Activated CD8-positive, alpha-beta memory T cell treated with anti-CD3 and anti-CD28 coated beads, Interleukin-2, amount 50 U/mL, for 24 hours (primary cell): Measurements from ENCODE around the gene ELOVL2.
"Not testable (repeated sequence)": the region's sequence is repeated elsewhere in the genome, so short reads cannot be mapped to it uniquely, and the experiment has no call there.

Experiments
- DNase-seq: peaks from one replicate; pipeline ENCODE4 v3.0.0-alpha.2; 2020; ENCODE audit errors: extremely low read depth

ELOVL2 gene

DNA sequence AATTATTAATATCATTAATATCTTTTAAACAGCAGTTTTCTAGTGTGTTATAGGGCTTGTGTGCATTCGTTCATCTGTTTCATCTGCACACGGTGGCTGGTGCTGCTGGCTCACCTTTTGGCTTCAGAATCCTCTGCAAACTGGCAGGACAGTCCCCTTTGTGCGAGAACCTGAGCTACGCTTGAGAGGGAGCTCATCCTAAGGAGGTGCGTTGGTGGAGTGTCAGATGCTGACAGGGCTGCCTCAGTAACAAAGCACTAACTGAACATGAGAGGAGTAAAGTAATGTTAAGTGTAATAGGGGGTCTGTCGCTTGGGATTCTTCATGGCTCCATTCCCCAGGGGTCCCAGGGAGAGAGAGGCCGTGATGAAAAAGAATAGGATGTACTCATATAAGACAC lies 22.4 kb downstream of the ELOVL2 start:
- DNase-seq = no peak

DNA sequence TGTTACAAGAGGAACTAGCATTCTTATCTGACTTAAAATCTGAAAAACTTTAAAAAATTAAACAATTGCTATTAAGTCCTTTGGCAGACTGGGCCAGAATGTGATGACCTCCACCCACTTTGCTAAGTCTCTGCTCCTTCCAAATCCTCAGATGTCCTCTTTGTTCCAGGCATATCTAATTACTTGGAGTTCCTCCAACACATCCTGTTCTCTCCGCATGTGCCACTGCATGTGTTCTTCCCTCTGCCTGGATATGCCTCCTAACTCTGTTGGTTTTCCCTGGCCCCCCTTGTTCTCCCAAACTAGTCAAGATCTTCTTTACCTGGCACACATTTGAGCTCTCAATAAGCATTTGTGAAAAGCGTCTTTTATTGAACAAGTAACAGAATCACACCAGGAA lies 23.1 kb downstream of the ELOVL2 start:
- DNase-seq = no peak

DNA sequence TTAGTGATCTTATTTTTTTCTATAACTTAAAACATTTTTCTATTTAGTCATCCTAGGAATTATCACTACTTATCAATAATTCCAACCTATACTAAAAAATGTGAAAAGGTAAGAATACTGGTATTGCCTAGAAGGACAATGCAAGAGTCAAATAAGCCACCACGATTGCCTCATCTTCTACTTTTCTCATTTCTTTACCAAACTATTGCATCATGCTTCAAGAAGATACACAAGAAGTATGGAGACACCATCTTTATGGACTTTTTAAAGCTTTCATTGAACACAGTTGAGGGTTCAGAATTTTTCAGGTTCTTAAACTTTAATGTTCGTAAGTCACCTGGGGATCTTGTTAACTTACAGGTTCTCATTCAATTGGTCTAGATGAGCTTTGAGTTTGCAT lies 25.9 kb downstream of the ELOVL2 start:
- no peak for DNase-seq

DNA sequence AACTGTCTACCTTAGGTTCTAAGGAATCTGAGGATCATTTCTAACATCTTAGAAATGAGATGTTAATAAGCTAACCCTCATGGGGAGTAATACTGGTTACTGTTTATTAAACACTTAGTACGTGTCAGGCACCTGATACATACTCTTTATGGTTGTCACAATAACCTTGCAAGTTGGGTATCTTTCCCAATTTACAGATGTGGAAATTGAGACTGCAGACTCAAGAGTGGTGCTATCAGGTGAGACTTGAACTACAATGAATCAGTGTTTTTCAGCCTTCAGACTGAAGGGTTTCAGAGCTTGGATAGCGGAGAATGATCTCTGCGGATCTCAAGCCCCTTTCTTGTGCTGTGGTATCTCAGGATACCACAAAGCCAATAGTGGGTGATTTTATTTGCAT lies 27.0 kb downstream of the ELOVL2 start:
- DNase-seq = no peak

GRCh38 chr6:11016452-11016851 lies 27.7 kb downstream of the ELOVL2 start:
- no peak for DNase-seq

GRCh38 chr6:11015102-11015501 lies 29.0 kb downstream of the ELOVL2 start:
- no peak for DNase-seq

DNA sequence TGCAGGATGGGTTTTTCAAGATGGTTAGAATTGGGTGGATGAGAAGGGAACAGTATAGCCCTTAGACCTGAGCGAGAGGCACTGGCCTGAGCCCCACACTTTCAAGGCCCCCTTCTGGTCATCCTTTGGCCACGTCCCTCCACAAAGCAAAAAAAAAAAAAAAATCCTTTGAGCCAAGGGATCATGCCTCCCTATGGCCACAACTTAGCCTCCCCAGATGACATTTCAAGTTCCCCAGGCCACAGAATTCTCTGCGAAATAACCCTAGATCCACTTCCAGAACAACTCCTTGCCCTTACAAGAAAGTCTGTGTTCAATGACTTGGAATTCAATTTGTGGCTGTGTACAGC lies 30.4 kb downstream of the ELOVL2 start:
- no peak for DNase-seq

DNA sequence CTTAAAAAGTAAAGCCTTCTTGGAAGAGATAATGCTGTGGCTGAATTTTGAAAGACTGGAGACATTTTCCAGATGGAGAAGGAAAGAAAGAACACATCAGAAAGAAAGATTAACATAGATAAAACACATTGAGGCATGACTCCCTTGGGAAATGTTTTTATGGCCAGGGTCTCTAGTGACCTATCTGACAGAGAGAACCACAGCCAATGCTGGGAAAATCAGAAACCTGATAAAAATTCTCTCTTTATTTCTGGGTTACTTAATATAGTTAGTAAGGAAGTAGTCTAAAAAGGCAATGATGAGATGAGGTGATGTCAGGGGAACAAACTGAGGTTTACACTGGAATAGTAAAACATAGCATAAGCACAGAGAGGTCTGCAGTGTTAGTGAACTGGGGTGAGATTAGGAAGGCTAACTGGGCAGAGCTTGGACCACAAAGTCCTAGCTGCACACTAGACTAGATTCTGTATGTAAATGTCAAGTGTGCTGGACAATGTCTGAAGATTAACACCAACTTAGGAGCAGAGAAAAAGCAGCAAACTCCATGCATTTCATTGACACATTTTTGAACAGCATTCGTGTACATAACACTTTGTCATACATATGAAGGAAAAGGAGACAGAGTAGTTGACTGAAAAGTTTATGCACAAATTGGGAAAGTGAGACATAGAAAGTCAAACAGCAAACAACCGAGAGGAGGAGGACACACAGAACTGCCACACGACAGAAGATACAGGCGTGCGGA lies 31.0 kb downstream of the ELOVL2 start:
- DNase-seq = no peak

- DNase-seq = no peak
Measured at GRCh38 chr6:11012295-11012754, 31.8 kb downstream of the ELOVL2 start.

- no peak for DNase-seq
Measured at GRCh38 chr6:11011787-11012234, 32.3 kb downstream of the ELOVL2 start.

DNA sequence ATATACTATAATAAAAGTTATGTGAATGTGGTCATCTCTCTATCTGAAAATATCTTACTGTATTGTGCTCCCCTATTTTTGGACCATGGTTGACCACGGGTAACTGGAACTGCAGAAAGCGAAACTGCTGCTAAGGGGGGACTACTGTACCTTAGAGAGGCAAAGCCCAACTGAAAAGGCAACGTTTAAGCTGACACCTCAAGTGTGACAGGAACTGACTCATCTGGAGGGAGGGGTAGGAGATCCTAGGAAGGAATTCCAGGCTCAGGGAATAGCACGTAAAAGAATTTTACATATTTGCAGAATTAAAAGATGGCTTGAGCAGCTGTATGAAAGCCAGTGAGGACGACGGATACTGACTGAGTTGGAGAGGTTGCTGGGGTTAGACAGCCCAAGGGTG lies 34.8 kb downstream of the ELOVL2 start:
- DNase-seq = no peak

GRCh38 chr6:11008821-11009220 lies 35.3 kb downstream of the ELOVL2 start:
- DNase-seq = no peak

GRCh38 chr6:11007715-11008608 lies 36.1 kb downstream of the ELOVL2 start:
- no peak for DNase-seq

DNA sequence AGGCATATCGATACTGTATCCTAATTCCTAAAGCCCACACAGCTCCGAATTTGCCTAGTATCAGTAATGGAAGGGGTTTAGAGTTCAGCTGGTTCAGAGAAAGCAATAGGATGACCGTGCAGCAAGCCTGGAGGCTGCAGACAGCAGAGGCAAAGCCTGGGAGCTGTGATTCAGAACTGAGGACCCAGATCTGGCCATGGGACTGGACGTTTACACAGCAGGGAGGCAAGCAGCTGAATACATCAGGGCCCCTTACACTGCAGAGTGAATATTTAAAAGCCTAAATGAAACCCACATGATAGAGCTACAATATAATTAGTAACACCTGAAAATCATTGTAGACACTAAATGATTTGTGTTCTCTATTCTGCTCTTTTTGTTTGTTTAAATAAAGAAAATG lies 38.0 kb downstream of the ELOVL2 start:
- DNase-seq = no peak

DNA sequence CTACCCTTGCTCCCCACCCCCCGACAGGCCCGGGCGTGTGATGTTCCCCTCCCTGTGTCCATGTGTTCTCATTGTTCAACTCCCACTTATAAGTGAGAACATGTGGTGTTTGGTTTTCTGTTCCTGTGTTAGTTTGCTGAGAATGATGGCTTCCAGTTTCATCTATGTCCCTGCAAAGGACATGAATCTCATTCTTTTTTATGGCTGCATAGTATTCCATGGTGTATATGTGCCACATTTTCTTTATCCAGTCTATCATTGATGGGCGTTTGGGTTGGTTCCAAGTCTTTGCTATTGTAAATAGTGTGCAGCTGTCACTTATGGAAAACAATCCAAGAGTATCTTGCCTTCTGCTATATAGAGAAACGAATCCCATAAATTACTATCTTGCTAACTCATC lies 40.8 kb downstream of the ELOVL2 start:
- DNase-seq = not testable (repeated sequence)

GRCh38 chr6:11002176-11002575 lies 41.9 kb downstream of the ELOVL2 start:
- DNase-seq = no peak

- no peak for DNase-seq
Measured at GRCh38 chr6:10999994-11000393, 44.1 kb downstream of the ELOVL2 start.

- DNase-seq = no peak
Measured at GRCh38 chr6:10995114-10995707, 48.9 kb downstream of the ELOVL2 start.

- DNase-seq = no peak
Measured at GRCh38 chr6:10993896-10994295, 50.2 kb downstream of the ELOVL2 start.

- DNase-seq = no peak
Measured at GRCh38 chr6:10991115-10991514, 53.0 kb downstream of the ELOVL2 start.

- no peak for DNase-seq
Measured at GRCh38 chr6:10989587-10989986, 54.5 kb downstream of the ELOVL2 start.

- DNase-seq = not testable (repeated sequence)
Measured at GRCh38 chr6:10984959-10985358, 59.1 kb downstream of the ELOVL2 start.

- DNase-seq = no peak
Measured at GRCh38 chr6:10981409-10981808, 62.7 kb downstream of the ELOVL2 start.
